ENCODE measurements around the gene ENOSF1.

Gene ENOSF1

GRCh38 chr18:750456-750855, 38.0 kb upstream of the ENOSF1 start:
- Histone ChIP-seq H3K36me3 (ENCODE audit: low read length) (no peaks in the 10 kb centered on the region), H3K4me3 (ENCODE audit: insufficient read depth, low read length, poor library complexity, severe bottlenecking) (no peak overlapping the region), H3K79me2 (ENCODE audit: insufficient read depth, low read length) (no peaks in the 10 kb centered on the region), H3K27ac (ENCODE audit: low read depth, low read length) (no peak overlapping the region), H4K20me1 (ENCODE audit: low read depth, low read length) (no peaks in the 10 kb centered on the region), H3K9me2 (replicated peaks; ENCODE audit: insufficient read depth, low read length) (no peaks in the 10 kb centered on the region), H3K9me3 (ENCODE audit: insufficient read depth, low read length) (no peaks in the 10 kb centered on the region), H3K27me3 (ENCODE audit: low read length) (no peaks in the 10 kb centered on the region), H3K9ac (ENCODE audit: low read length) (no peak overlapping the region), H3K4me2 (ENCODE audit: low read depth, low read length, poor library complexity, severe bottlenecking) (no peak overlapping the region), H3F3A (ENCODE audit: insufficient read depth) (no peaks in the 10 kb centered on the region), H2AFZ (ENCODE audit: low read depth, low read length, severe bottlenecking) (no peak overlapping the region)
- no peak for TF ChIP-seq EZH2phosphoT487 (conservative IDR thresholded peaks at IDR 0.05; ENCODE audit: low read length)

GRCh38 chr18:744832-745597, 32.6 kb upstream of the ENOSF1 start:
- no peak overlapping the region for H3K4me2 ChIP-seq (ENCODE audit: low read depth, low read length, poor library complexity, severe bottlenecking)
- H3K9me2 ChIP-seq (replicated peaks; ENCODE audit: insufficient read depth, low read length): no peaks in the 10 kb centered on the region
- H3K9me3 ChIP-seq (ENCODE audit: insufficient read depth, low read length): no peaks in the 10 kb centered on the region
- H2AFZ ChIP-seq (ENCODE audit: low read depth, low read length, severe bottlenecking): no peak overlapping the region
- no peak overlapping the region for H3K27ac ChIP-seq (ENCODE audit: low read depth, low read length)
- H3K79me2 ChIP-seq (ENCODE audit: insufficient read depth, low read length): no peaks in the 10 kb centered on the region
- H3K27me3 ChIP-seq (ENCODE audit: low read length): no peaks in the 10 kb centered on the region
- no peaks in the 10 kb centered on the region for H4K20me1 ChIP-seq (ENCODE audit: low read depth, low read length)
- TF ChIP-seq EZH2phosphoT487 (conservative IDR thresholded peaks at IDR 0.05; ENCODE audit: low read length): no peak
- TF ChIP-seq, protein P1, sequence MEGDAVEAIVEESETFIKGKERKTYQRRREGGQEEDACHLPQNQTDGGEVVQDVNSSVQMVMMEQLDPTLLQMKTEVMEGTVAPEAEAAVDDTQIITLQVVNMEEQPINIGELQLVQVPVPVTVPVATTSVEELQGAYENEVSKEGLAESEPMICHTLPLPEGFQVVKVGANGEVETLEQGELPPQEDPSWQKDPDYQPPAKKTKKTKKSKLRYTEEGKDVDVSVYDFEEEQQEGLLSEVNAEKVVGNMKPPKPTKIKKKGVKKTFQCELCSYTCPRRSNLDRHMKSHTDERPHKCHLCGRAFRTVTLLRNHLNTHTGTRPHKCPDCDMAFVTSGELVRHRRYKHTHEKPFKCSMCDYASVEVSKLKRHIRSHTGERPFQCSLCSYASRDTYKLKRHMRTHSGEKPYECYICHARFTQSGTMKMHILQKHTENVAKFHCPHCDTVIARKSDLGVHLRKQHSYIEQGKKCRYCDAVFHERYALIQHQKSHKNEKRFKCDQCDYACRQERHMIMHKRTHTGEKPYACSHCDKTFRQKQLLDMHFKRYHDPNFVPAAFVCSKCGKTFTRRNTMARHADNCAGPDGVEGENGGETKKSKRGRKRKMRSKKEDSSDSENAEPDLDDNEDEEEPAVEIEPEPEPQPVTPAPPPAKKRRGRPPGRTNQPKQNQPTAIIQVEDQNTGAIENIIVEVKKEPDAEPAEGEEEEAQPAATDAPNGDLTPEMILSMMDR (IDR thresholded peaks at IDR 0.05; ENCODE audit: insufficient read depth, low read length, poor library complexity, severe bottlenecking): no peak
- H3K36me3 ChIP-seq (ENCODE audit: low read length): no peaks in the 10 kb centered on the region
- H3K9ac ChIP-seq (ENCODE audit: low read length): no peak overlapping the region
- no peaks in the 10 kb centered on the region for H3F3A ChIP-seq (ENCODE audit: insufficient read depth)
- no peak overlapping the region for H3K4me3 ChIP-seq (ENCODE audit: insufficient read depth, low read length, poor library complexity, severe bottlenecking)

GRCh38 chr18:741931-742512, 29.6 kb upstream of the ENOSF1 start:
- Histone ChIP-seq H3K27ac (ENCODE audit: low read depth, low read length) (no peak overlapping the region), H3K4me2 (ENCODE audit: low read depth, low read length, poor library complexity, severe bottlenecking) (no peak overlapping the region), H3K79me2 (ENCODE audit: insufficient read depth, low read length) (no peaks in the 10 kb centered on the region), H3K9me2 (replicated peaks; ENCODE audit: insufficient read depth, low read length) (no peaks in the 10 kb centered on the region), H3K4me3 (ENCODE audit: insufficient read depth, low read length, poor library complexity, severe bottlenecking) (no peak overlapping the region), H3K27me3 (ENCODE audit: low read length) (no peaks in the 10 kb centered on the region), H2AFZ (ENCODE audit: low read depth, low read length, severe bottlenecking) (no peak overlapping the region), H3F3A (ENCODE audit: insufficient read depth) (no peaks in the 10 kb centered on the region), H3K36me3 (ENCODE audit: low read length) (no peaks in the 10 kb centered on the region), H3K9ac (ENCODE audit: low read length) (no peak overlapping the region), H3K9me3 (ENCODE audit: insufficient read depth, low read length) (no peaks in the 10 kb centered on the region), H4K20me1 (ENCODE audit: low read depth, low read length) (no peaks in the 10 kb centered on the region)
- TF ChIP-seq EZH2phosphoT487 (conservative IDR thresholded peaks at IDR 0.05; ENCODE audit: low read length): no peak
- TF ChIP-seq, protein P1 (IDR thresholded peaks at IDR 0.05; ENCODE audit: insufficient read depth, low read length, poor library complexity, severe bottlenecking): peak; percentile 42

- no peaks in the 10 kb centered on the region for H3K36me3 ChIP-seq (ENCODE audit: low read length)
- H3K9ac ChIP-seq (ENCODE audit: low read length): no peak overlapping the region
- no peak overlapping the region for H3K27ac ChIP-seq (ENCODE audit: low read depth, low read length)
- H3K27me3 ChIP-seq (ENCODE audit: low read length): no peaks in the 10 kb centered on the region
- H3K4me3 ChIP-seq (ENCODE audit: insufficient read depth, low read length, poor library complexity, severe bottlenecking): no peak overlapping the region
- no peak overlapping the region for H2AFZ ChIP-seq (ENCODE audit: low read depth, low read length, severe bottlenecking)
- H3K9me3 ChIP-seq (ENCODE audit: insufficient read depth, low read length): no peaks in the 10 kb centered on the region
- TF ChIP-seq, protein P1 (IDR thresholded peaks at IDR 0.05; ENCODE audit: insufficient read depth, low read length, poor library complexity, severe bottlenecking): no peak
- TF ChIP-seq EZH2phosphoT487 (conservative IDR thresholded peaks at IDR 0.05; ENCODE audit: low read length): no peak
- H3K79me2 ChIP-seq (ENCODE audit: insufficient read depth, low read length): no peaks in the 10 kb centered on the region
- H3F3A ChIP-seq (ENCODE audit: insufficient read depth): no peaks in the 10 kb centered on the region
- no peaks in the 10 kb centered on the region for H3K9me2 ChIP-seq (replicated peaks; ENCODE audit: insufficient read depth, low read length)
- H4K20me1 ChIP-seq (ENCODE audit: low read depth, low read length): no peaks in the 10 kb centered on the region
- H3K4me2 ChIP-seq (ENCODE audit: low read depth, low read length, poor library complexity, severe bottlenecking): no peak overlapping the region
These were observed 19.9 kb upstream of the ENOSF1 start for GRCh38 chr18:732371-732770.

All from SU-DHL-6 (cell line).